GM19463 (cell line): ENCODE results near the gene STX12.

ENCODE experiments used
- ATAC-seq: cut with Tn5 transposase; IDR thresholded peaks from one replicate; pipeline ENCODE4 v1.9.1; 2021; ENCODE audit warnings: mild to moderate bottlenecking, moderate library complexity; ENCODE audit not compliant: unreplicated experiment

STX12 gene

GRCh38 chr1:27772932-27773825 is at the start of gene STX12:
STX12 (plus strand) TSS chr1:27773219; CDS start chr1:27773308, 89 bp downstream.
- peak; percentile 95 for ATAC-seq

- ATAC-seq: no peak
Observed at GRCh38 chr1:27724961-27725373, 48.1 kb upstream of the STX12 start.

- ATAC-seq: peak; percentile 93
Observed at GRCh38 chr1:27725374-27726172, 47.4 kb upstream of the STX12 start, which contains the start of gene FAM76A. FAM76A (plus strand) TSS chr1:27725961; CDS start chr1:27726081, 120 bp downstream.

GRCh38 chr1:27726173-27727044 is 46.6 kb upstream of the STX12 start:
- peak; percentile 25 for ATAC-seq

GRCh38 chr1:27727126-27727525 is 45.9 kb upstream of the STX12 start:
- no peak for ATAC-seq

- no peak for ATAC-seq
Observed at GRCh38 chr1:27736252-27736651, 36.8 kb upstream of the STX12 start.

GRCh38 chr1:27741121-27741520 is 31.9 kb upstream of the STX12 start:
- ATAC-seq: no peak

- ATAC-seq: no peak
Observed at GRCh38 chr1:27744556-27744955, 28.5 kb upstream of the STX12 start.

- ATAC-seq: no peak
Observed at GRCh38 chr1:27745466-27745865, 27.6 kb upstream of the STX12 start.

- no peak for ATAC-seq
Observed at GRCh38 chr1:27752360-27752759, 20.7 kb upstream of the STX12 start.

- no peak for ATAC-seq
Observed at GRCh38 chr1:27755286-27755685, 17.7 kb upstream of the STX12 start.

- ATAC-seq: no peak
Observed at GRCh38 chr1:27755865-27756264, 17.2 kb upstream of the STX12 start.

- no peak for ATAC-seq
Observed at GRCh38 chr1:27759236-27759635, 13.8 kb upstream of the STX12 start.

GRCh38 chr1:27760426-27760825 is 12.6 kb upstream of the STX12 start:
- no peak for ATAC-seq

- ATAC-seq: no peak
Observed at GRCh38 chr1:27762033-27762432, 11.0 kb upstream of the STX12 start.

- ATAC-seq: no peak
Observed at GRCh38 chr1:27763358-27763757, 9.7 kb upstream of the STX12 start.

- ATAC-seq: no peak
Observed at GRCh38 chr1:27770293-27770830, 2.7 kb upstream of the STX12 start.

GRCh38 chr1:27772036-27772931 is 735 bp upstream of the STX12 start:
- ATAC-seq: no peak

- ATAC-seq: no peak
Observed at GRCh38 chr1:27773826-27774445, 917 bp downstream of the STX12 start.
